ENCODE data around the gene ZNF33A.
"Not testable (repeated sequence)": the region's sequence is repeated elsewhere in the genome, so short reads cannot be mapped to it uniquely, and the experiment has no call there.

ZNF33A gene

DNA sequence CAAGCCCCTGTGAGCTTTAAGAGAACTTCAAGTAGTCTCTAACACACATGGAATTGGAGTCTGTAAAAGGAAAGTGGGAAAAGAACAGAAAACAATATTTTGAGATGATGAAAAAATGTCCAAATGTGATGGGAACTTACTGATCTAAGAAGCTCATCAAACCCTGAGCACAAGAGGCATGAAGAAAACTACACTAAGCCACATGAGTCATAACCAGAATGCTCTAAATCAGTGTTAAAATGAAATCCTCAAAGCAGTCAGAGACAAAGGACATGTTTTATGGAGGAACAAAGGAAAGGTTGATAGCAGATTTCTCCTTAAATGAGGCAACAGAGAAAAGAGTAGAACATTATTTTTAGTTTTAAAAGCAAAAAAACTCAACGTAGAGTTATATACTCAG lies 37.2 kb downstream of the ZNF33A start:
- no peak for DNase-seq

DNA sequence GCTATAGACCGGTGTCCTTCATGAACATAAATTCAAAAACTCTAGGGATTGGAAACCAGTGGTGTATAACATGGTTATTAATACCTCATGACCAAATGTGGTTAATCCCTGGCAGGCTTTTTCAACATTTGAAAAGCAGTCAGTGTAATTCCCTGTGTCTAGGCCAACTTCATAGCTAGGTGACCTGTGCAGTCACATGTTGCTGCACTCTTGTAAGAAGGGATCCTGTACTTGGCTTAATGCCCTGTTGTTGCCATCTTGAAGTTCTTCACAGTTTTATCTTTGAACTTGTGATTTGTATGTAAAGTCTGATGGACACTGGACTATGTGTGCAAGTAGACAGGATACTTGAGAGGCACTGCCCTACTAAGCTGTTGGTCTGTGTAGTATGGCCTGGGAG lies 39.7 kb downstream of the ZNF33A start:
- no peak for DNase-seq

DNA sequence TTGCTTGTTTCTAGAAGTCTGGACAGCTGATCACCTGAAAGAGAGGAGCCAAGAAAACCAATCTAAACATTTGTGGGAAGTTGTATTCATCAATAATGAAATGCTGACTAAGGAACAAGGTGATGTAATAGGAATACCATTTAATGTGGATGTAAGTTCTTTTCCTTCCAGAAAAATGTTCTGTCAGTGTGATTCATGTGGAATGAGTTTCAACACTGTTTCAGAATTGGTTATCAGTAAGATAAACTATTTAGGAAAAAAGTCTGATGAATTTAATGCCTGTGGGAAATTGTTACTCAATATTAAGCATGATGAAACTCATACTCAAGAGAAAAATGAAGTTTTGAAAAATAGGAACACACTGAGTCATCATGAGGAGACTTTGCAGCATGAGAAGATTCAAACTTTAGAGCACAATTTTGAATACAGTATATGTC lies 43.9 kb downstream of the ZNF33A start:
- DNase-seq = no peak

DNA sequence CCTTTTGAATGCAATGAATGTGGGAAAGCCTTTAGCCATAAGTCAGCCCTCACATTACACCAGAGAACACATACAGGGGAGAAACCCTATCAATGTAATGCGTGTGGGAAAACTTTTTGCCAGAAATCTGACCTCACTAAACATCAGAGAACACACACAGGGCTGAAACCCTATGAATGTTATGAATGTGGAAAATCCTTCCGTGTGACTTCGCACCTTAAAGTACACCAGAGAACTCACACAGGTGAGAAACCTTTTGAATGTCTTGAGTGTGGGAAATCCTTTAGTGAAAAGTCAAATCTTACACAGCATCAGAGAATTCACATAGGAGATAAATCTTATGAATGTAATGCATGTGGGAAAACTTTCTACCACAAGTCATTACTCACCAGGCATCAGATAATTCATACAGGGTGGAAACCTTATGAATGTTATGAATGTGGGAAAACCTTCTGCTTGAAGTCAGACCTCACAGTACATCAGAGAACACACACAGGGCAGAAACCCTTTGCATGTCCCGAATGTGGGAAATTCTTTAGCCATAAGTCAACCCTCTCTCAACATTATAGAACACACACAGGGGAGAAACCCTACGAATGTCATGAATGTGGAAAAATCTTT lies 44.9 kb downstream of the ZNF33A start:
- not testable (repeated sequence) for DNase-seq

DNA sequence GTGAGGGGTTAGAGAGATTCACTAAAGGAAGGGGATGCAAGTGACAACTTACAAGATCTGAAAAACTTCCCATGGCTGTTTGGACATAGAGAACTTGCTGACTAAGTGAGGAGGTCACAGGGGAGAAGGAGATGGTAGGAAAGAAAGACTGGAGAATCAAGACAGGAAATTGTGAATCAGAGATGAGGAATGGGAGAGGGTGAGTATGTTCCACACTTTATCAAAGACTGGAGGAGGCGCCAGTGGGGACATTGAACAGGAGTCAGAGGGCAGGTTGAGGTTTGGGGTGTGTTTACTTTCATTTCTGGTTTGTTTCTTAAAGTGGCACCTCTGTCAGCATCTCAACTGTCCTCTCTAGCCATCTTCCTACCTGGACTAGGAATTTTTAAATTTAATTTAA lies 59.2 kb downstream of the ZNF33A start:
- not testable (repeated sequence) for DNase-seq

DNA sequence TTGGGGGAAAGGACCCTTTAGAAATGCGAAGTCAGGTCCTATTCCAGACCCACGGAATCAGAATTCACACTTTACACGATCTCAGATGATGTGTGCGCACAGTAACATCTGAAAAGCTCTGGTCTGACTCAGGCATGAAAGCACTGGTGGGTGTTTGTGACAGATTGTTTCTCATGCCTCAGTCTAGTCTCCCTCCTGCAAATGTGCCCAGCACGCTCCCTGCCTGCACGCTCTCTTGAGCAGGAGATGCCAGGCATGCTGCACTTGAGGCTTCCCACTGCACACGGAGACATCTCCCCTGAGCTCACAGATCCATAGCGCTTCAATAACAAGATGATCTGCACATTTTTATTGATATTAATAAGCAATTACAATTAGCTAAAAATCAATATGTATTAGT lies 60.0 kb downstream of the ZNF33A start:
- no peak for DNase-seq

DNA sequence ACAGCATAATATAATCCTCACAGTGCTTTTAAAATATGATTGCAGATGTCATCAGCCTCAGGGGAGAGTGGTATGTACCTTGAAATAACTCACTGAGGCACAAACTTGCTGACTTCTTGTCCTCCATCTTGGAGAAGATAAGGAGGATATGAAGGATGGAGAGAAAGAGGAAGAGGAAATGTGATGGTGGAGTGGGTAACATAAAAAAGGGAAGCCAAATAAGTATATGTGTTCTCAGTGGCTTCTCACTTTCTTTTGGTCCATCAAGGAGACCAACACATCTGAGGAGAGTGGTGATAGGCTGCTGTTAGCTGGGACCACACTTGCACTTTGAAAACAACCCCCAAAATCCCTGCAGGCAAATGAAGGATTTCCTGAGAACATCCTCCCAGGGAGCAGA lies 62.1 kb downstream of the ZNF33A start:
- no peak for DNase-seq

DNA sequence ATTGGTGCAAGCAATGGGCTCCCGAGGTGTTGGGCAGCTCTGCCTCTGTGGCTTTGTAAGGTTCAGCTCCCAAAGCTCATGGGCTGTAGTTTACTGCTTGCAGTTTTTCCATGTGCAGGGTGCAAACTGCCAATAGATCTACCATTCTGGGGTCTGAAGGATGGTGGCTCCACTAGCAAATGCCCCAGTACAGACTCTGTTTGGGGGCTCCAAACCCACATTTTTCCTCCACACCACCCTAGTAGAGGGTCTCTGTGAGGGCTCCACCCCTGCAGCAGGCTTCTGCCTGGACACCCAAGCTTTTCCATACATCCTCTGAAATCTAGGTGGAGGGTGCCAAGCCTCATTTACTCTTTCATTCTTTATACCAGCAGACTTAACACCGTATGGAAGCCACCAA lies 66.2 kb downstream of the ZNF33A start:
- DNase-seq = no peak

DNA sequence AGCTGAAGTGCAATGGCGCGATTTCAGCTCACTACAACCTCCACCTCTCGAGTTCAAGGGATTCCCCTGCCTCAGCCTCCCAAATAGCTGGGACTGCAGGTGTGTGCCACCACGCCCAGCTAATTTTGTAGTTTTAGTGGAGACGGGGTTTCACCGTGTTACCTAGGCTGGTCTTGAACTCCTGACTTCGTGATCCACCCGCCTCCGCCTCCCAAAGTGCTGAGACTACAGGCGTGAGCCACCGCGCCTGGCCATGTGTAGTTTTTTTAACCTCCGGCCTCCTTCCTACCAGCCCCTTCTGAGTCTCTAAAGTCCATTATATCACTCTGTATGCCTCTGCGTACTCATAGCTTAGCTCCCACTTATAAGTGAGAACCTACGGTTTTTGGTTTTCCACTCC lies 82.8 kb downstream of the ZNF33A start:
- DNase-seq = not testable (repeated sequence)

DNA sequence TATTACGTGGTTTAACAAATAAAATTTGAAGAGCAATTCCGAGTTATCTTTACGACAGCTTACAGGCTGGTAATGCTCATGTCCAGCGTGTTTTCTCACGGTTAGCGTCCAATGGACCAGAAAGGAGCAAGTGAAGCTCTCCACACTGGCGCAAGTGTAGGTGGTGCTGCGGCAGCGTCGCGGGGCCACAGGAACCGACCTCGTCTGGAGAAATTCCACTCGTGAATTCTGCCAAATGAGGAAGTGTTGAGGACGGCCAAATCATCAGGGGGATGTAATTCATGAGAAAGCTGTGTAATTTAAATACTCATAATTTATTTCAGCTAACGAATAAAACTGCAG lies 83.3 kb downstream of the ZNF33A start:
- no peak for DNase-seq

DNA sequence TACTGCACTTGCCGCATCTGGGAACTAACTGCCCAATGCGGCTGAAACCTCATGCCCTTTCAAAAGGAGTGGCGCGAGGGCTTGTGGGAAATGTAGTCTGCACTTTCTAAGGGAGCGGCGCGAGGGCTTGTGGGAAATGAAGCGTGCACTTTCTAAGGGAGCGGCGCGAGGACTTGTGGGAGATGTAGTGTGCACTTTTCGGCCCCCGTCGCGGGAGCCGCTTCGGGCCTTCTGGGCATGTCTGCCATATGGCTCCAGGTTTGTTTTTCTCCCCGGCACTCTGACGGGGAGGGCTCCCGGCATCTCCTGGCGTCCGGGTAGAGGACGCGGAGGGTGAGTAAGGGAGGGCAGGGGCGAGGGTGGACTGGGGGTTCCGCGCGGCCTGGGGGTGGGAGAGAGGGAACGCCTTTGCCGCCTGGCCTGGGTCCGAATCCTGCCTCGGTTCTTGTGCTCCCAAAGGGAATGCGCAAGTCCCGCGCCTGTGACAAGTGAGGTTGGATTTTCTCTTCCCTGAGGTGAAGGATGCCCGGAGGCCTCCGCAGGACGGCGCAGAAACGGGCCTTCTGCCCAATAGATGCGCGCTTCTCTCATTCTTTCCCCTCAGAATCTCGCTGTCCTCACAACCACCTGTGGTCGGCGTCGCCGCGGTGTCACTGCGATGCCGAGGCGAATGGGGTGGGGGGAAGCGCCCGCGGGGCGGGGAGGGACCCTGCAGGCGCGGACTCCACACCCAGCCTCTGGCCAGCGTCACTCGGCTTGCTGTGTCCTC lies 83.9 kb downstream of the ZNF33A start, which contains the start of gene ZNF37A:
ZNF37A (plus strand) TSS at position 180 of the 769 bp plus-strand sequence. CDS start 2,281 bp downstream, outside the sequence.
- DNase-seq = peak; percentile 86

DNA sequence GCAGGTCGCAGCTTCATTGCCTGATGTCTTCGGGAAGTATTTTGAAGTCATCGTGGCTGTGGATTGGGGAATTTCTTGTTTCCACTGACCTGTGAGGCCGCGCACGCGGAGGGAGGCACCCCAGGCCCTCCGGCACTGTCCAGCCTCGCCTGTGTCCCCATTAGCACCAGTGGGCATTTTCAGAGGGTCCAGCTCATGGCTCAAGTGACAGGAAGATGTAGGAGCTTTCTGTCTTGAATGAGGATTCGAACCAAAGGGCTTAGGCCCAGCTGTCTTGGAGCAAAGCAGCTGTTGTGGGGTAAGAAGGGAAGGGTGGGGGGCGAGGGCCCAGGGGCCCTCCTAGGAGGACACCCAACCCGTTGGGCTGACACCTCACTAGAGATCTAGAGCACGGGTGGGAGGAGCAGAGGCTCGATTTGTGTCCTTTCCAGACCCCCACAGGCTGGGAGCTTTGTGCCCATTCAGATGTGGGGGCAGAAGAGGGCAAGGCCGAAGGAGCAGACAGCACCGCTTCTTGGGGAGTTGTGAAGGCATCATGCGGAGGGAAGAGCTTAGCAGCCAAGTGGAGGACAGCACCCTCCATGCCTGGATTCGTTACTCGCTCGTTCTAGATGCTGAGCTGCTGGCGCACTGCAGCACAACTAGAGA lies 84.6 kb downstream of the ZNF33A start:
- no peak for DNase-seq

DNA sequence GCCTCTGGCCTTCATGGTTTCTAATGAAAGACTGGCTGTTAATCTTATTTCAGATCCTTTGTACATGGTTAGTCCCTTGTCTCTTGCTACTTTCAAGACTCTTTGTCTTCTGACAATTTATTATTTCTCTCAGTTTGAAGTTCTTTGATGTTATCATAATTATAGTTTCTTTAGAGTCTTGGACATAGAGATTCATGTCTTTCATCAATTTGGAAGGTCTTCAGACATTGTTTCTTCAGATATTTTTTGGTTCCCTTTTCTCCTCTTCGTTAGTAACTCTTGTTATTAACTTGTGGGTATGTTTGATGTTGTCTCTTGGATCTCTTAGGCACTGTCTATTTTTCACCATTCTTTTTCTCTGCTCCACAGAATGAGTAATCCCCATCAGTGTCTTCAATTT lies 92.4 kb downstream of the ZNF33A start:
- no peak for DNase-seq

DNA sequence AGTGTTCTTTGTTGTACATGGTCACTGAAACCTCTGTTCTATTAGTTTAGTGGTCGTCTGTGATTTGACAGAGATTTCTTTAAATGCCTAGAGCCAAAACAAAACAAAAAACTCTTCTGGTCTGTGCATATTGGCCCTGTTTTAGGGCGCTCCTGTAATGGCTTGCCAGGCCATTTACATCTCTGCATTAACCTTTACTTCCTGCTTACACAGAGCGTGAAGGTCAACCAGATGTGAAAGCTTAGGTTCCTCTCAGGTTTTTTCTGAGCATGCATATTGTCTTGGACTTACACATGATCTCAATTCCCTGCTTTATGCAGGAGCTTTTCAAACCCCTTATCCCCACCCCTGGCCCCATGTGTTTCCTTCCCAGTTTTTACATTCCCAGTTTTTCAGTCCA lies 93.3 kb downstream of the ZNF33A start:
- DNase-seq = no peak

DNA sequence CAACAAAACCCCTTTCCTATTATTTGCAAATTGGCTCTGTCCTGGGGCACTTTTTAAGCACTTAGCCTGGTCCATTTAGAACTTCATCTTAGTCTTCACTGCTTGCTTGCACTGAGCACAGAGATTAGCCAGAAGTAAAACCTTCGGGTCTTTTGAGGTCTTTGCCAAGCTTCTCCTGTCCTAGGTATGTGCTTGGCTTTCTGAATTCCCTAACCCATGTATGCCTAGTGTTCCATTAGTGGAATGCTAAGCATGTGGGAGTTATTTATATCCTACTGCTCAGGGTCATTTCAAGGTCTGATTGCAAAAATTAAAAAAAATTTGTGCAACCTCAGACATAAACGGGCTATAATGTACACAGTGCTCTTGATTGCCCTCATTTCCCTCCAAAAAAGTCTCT lies 101.7 kb downstream of the ZNF33A start:
- DNase-seq = no peak

Measured in activated naive CD4-positive, alpha-beta T cell treated with anti-CD3 and anti-CD28 coated beads, Interleukin-2, amount 50 U/mL, for 16 hours (primary cell).